ENCODE measurements around the gene PIK3R2. TPM values are rescaled to one million over a fixed set of nuclear protein-coding genes. Genes with fewer than 3 reads are reported as not detected.

PIK3R2 gene
- 2.1 to 13.4 TPM (median 10.4 TPM) in 5 replicates for total RNA-seq (2022; extraction: Qiagen RNA extraction; ENCODE audit: low read depth)

GRCh38 chr19:18152817-18153555 lies at the start of gene PIK3R2:
PIK3R2 (plus strand) TSS chr19:18153163; CDS start chr19:18155880, 2,717 bp downstream.

GRCh38 chr19:18173572-18174288 lies 20.8 kb downstream of the PIK3R2 start, which contains the start of gene IFI30:
IFI30 (plus strand) TSS chr19:18173813; CDS start chr19:18173842, 29 bp downstream.

GRCh38 chr19:18192673-18193387 lies 39.9 kb downstream of the PIK3R2 start, which contains the start of gene MPV17L2:
MPV17L2 (plus strand) TSS chr19:18193218; CDS start chr19:18193282, 64 bp downstream.

GRCh38 chr19:18203863-18204393 lies 51.0 kb downstream of the PIK3R2 start, which contains the start of gene RAB3A:
RAB3A (minus strand) TSS chr19:18204042; CDS start chr19:18202740, 1,302 bp downstream.

Other genes with a start within 250 kb of the PIK3R2 start
- 95.2 to 120 TPM (median 107 TPM) in 5 replicates for gene CCDC124, start 220.1 kb upstream of the PIK3R2 start, total RNA-seq (2022; extraction: Qiagen RNA extraction; ENCODE audit: low read depth)
- 0.51 to 1.0 TPM (median 0.71 TPM) in 5 replicates for gene KCNN1, start 186.1 kb upstream of the PIK3R2 start, total RNA-seq (2022; extraction: Qiagen RNA extraction; ENCODE audit: low read depth)
- gene ARRDC2, start 145.0 kb upstream of the PIK3R2 start, total RNA-seq (2022; extraction: Qiagen RNA extraction; ENCODE audit: low read depth), result 30.2 to 40.9 TPM (median 37.0 TPM) in 5 replicates
- gene IL12RB1, start 66.2 kb upstream of the PIK3R2 start, total RNA-seq (2022; extraction: Qiagen RNA extraction; ENCODE audit: low read depth), result not detected in 5 replicates
- gene MAST3, start 55.4 kb upstream of the PIK3R2 start, total RNA-seq (2022; extraction: Qiagen RNA extraction; ENCODE audit: low read depth), result 1.6 to 2.0 TPM (median 1.9 TPM) in 5 replicates
- gene IFI30, start 20.6 kb downstream of the PIK3R2 start, total RNA-seq (2022; extraction: Qiagen RNA extraction; ENCODE audit: low read depth), result 10.5 to 19.6 TPM (median 14.6 TPM) in 5 replicates
- gene MPV17L2, start 40.1 kb downstream of the PIK3R2 start, total RNA-seq (2022; extraction: Qiagen RNA extraction; ENCODE audit: low read depth), result 10.0 to 12.6 TPM (median 11.2 TPM) in 5 replicates
- gene RAB3A, start 50.9 kb downstream of the PIK3R2 start, total RNA-seq (2022; extraction: Qiagen RNA extraction; ENCODE audit: low read depth), result 0.55 to 1.1 TPM (median 0.61 TPM) in 5 replicates
- gene PDE4C, start 73.3 kb downstream of the PIK3R2 start, total RNA-seq (2022; extraction: Qiagen RNA extraction; ENCODE audit: low read depth), result 0.22 to 0.47 TPM (median 0.38 TPM) in 5 replicates
- 0.53 to 0.99 TPM (median 0.70 TPM) in 5 replicates for gene IQCN, start 121.3 kb downstream of the PIK3R2 start, total RNA-seq (2022; extraction: Qiagen RNA extraction; ENCODE audit: low read depth)
- gene JUND, start 128.5 kb downstream of the PIK3R2 start, total RNA-seq (2022; extraction: Qiagen RNA extraction; ENCODE audit: low read depth), result 31.6 to 58.0 TPM (median 53.5 TPM) in 5 replicates
- 212 to 250 TPM (median 232 TPM) in 5 replicates for gene LSM4, start 169.9 kb downstream of the PIK3R2 start, total RNA-seq (2022; extraction: Qiagen RNA extraction; ENCODE audit: low read depth)
- 1.8 to 3.6 TPM (median 2.7 TPM) in 5 replicates for gene PGPEP1, start 187.4 kb downstream of the PIK3R2 start, total RNA-seq (2022; extraction: Qiagen RNA extraction; ENCODE audit: low read depth)
- gene GDF15, start 233.0 kb downstream of the PIK3R2 start, total RNA-seq (2022; extraction: Qiagen RNA extraction; ENCODE audit: low read depth), result 20.9 to 43.1 TPM (median 31.3 TPM) in 5 replicates
- gene LRRC25, start 244.5 kb downstream of the PIK3R2 start, total RNA-seq (2022; extraction: Qiagen RNA extraction; ENCODE audit: low read depth), result not detected in 5 replicates

All from A549 treated with GW870086 at 1 μM for 4 hours (cell line).